ENCODE measurements around the gene ZC3H7B. TPM values are rescaled to one million over a fixed set of nuclear protein-coding genes. Genes with fewer than 3 reads are reported as not detected.

Gene ZC3H7B
- total and polyA plus RNA-seq, 11 donors, result 29.7 to 50.4 (median 37.1) TPM

DNA sequence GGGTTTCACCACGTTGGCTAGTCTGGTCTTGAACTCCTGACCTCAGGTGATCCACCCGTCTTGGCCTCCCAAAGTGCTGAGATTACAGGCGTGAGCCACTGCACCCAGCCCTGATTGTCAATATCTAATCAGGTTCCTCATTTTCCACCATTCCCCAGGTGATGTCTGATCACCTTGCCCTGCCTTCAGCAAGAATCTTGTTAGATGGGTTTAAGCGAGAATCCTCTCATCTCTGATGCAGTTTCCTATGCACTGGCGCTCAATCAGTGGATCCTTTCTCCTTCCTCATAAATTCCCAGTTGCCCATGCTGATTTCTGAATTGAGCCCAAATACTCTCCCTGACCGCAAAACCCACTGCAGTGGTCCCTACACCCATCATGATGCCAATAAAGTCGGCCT lies 664 bp upstream of the ZC3H7B start:
- WGBS, 4 donors, result 52 to 62% (median 56%) methylated on average over 7 of the region's 7 CpGs
- DNase-seq, result no peak
- no peak for ATAC-seq
- Histone ChIP-seq H3K4me1 (peaks cover 0 to 30% (median 16%) of the 10 kb centered on the region in 12 donors), H3K27ac (peak overlapping the region in 8 of 12 donors; percentile 84 to 95 (median 89)), H3K4me3 (peak overlapping the region in 10 of 12 donors; percentile 75 to 100 (median 98)), H3K9me3 (no peaks in the 10 kb centered on the region), H3K27me3 (no peaks in the 10 kb centered on the region), H3K36me3 (no peaks in the 10 kb centered on the region)
- TF ChIP-seq POLR2A (IDR thresholded peaks at IDR 0.05), result no peak
- TF ChIP-seq, protein P1, sequence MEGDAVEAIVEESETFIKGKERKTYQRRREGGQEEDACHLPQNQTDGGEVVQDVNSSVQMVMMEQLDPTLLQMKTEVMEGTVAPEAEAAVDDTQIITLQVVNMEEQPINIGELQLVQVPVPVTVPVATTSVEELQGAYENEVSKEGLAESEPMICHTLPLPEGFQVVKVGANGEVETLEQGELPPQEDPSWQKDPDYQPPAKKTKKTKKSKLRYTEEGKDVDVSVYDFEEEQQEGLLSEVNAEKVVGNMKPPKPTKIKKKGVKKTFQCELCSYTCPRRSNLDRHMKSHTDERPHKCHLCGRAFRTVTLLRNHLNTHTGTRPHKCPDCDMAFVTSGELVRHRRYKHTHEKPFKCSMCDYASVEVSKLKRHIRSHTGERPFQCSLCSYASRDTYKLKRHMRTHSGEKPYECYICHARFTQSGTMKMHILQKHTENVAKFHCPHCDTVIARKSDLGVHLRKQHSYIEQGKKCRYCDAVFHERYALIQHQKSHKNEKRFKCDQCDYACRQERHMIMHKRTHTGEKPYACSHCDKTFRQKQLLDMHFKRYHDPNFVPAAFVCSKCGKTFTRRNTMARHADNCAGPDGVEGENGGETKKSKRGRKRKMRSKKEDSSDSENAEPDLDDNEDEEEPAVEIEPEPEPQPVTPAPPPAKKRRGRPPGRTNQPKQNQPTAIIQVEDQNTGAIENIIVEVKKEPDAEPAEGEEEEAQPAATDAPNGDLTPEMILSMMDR (IDR thresholded peaks at IDR 0.05), result no peak
- intact Hi-C loops (cut with DNase I), result loop anchor here in 3 of 10 donors (5.0 to 10.0 kb wide), 2 partner anchors 64 to 67 kb away; no protein-coding TSS in a partner anchor

DNA sequence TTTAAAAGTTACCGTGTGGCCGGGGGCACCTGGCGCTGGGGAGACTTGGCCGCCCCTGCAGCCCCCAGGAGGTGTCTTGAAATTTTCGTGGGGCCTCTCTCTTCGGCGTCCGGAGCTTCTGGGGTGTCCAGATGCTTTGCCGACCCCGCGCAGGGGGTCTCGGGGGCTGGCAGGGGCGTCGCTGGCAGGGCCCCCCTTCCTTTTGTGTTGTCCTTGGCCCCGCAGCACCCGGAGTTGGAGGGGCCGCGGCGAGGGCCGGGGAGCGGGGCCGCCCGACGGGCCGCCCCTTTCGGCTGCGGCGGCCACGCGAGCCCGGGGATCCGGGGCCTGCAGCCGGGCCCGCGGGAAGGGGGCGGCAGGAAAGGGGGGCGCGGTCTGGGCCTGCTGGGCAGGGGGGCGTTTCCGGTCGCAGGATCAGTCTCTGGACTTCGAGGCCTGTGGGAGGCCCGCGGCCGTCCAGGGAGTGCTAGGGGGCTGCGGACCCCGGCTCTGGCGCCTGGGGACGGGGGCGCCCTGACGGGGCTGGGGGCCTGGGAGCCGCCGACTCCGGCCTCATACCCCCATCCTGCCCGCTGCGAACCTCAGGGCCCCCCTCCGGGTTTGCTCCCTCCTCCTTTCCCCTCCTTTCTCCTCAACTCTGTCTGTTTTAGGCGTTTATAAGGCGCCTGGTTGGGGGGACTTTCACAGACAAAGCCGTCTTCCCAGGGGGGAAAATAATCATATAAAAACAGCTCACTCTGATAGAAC lies 869 bp downstream of the ZC3H7B start:
- ATAC-seq (peak in 1 of 4 donors; percentile 14), DNase-seq (peak in 2 of 5 donors; percentile 14 to 24)
- H3K4me3 ChIP-seq, result peak overlapping the region; percentile 75 to 100 (median 98)

DNA sequence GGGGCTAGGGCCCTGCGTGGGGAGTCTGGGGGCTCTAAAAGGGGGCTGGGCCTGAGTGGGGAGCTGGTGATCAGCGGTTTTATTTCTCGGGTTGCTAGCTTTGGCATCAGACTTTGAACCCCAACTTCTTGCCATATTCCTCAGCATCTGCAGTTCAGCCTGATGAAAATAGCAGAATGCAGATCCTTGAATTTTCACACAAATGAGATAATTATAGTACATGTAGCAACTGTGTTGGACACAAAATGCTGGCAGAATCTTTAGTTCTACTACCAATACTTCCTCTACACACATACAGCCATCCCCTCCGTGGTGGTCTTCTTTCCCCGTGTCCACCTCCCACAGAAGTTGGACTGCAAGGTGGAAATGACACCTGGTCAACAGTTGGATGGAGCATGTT lies 1.5 kb downstream of the ZC3H7B start:
- Histone ChIP-seq H3K27me3 (no peaks in the 10 kb centered on the region), H3K4me3 (peak overlapping the region; percentile 75 to 100 (median 98)), H3K36me3 (peaks cover 0 to 3% (median 0%) of the 10 kb centered on the region in 9 donors), H3K27ac (peak overlapping the region in 11 of 12 donors; percentile 84 to 95 (median 86)), H3K4me1 (peaks cover 0 to 39% (median 22%) of the 10 kb centered on the region in 12 donors), H3K9me3 (no peaks in the 10 kb centered on the region)
- no peak for ATAC-seq
- intact Hi-C loops (cut with DNase I), result loop anchor here in 3 of 10 donors (5.0 to 10.0 kb wide), 2 partner anchors 62 to 64 kb away; no protein-coding TSS in a partner anchor
- 8 to 14% (median 13%) methylated on average over 5 of the region's 5 CpGs for WGBS, 4 donors
- no peak for DNase-seq
- no peak for TF ChIP-seq POLR2A (IDR thresholded peaks at IDR 0.05)
- TF ChIP-seq, protein P1 (IDR thresholded peaks at IDR 0.05), result no peak

More for the DNA sequence above, 869 bp downstream of the ZC3H7B start:
- Histone ChIP-seq H3K36me3 (no peaks in the 10 kb centered on the region), H3K27ac (peak overlapping the region; percentile 71 to 95 (median 86)), H3K4me1 (peaks cover 0 to 34% (median 16%) of the 10 kb centered on the region in 12 donors), H3K27me3 (no peaks in the 10 kb centered on the region), H3K9me3 (no peaks in the 10 kb centered on the region)
- 0 to 1% (median 1%) methylated on average over 34 to 60 of the region's 60 CpGs for WGBS, 4 donors
- intact Hi-C loops (cut with DNase I), result loop anchor here in 3 of 10 donors (5.0 to 10.0 kb wide), 2 partner anchors 63 to 65 kb away; no protein-coding TSS in a partner anchor
- TF ChIP-seq, protein P1 (IDR thresholded peaks at IDR 0.05), result no peak
- TF ChIP-seq POLR2A (IDR thresholded peaks at IDR 0.05), result no peak

DNA sequence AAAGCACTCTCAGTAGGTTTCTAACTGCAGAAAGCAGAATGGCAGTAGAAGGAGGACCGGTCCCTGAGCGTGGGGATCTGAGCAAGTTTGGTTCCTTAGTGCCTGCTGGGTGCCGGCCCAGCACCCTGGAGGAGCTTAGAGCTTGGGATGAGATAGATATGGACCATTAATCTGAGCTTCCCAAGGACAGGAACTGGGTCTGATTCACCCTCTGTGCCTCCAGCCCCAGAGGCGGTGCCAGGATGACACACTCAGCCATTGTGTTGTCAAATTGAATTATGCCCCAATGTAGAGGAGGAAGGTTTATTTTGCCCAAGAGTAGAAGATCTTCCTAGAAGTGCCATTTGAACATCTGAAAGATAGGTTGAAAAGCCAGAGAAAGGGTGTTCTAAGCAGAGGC lies 4.3 kb downstream of the ZC3H7B start:
- Histone ChIP-seq H3K27ac (no peak overlapping the region), H3K9me3 (no peaks in the 10 kb centered on the region), H3K36me3 (peaks cover 0 to 7% (median 0%) of the 10 kb centered on the region in 9 donors), H3K27me3 (no peaks in the 10 kb centered on the region), H3K4me1 (peaks cover 0 to 47% (median 27%) of the 10 kb centered on the region in 12 donors), H3K4me3 (no peak overlapping the region)
- intact Hi-C loops (cut with DNase I), result loop anchor here in 1 of 10 donors (10.0 kb wide), 1 partner anchor 59 kb away; no protein-coding TSS in a partner anchor
- ATAC-seq, result no peak
- WGBS, 4 donors, result 90 to 94% (median 91%) methylated on average over 4 of the region's 4 CpGs
- TF ChIP-seq POLR2A (IDR thresholded peaks at IDR 0.05), result no peak
- TF ChIP-seq, protein P1 (IDR thresholded peaks at IDR 0.05), result no peak
- DNase-seq, result no peak
